Putamen (tissue), 1 donor: ENCODE measurements around the gene ADM5.

Experiments
- DNase-seq: peaks from one replicate; pipeline ENCODE4 v3.0.0-alpha.2; 2016; ENCODE audit warnings: low spot score

Gene ADM5

DNA sequence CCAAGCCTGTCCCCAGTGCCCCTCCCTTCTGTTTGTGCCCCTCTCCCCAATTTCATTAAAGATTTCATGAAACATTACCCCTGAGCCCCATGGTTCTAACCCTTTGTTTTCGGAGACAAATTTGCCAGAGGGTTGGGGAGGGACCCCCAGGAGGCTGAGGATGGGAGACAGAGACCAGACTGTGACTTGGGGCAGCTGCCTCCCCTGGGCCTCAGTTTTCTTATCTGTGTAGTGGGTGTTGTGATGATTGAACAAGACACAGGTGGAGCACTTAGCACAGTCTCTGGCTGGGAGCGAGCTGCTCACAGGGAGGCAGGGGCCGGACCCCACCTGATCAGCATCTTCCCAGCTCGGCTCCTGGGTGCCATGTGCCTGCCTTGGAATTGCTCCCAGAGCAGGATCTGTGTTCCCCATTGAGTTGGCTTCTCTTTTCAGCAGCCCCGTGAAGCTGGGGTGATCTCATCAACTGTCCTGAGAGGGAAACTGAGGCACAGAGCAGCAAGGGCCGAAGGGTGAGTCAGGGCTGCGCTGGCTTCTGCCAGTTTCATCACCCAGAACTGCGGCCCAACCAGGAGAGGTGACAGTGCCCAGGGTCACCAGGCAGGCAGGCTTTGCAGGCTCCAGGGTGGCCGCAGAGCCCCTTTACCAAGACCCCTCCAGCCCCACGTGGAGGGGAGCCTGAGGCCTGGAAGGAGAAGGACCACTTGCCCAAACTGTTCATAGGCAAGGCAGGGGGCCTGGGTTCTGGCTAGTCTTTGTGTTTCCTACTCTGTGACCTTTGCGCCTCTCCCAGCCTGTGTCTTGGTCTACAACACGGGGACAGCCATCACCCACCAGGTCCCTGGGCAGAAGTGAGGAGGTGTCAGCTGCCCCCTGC is 30.6 kb upstream of the ADM5 start:
- DNase-seq, result no peak

DNA sequence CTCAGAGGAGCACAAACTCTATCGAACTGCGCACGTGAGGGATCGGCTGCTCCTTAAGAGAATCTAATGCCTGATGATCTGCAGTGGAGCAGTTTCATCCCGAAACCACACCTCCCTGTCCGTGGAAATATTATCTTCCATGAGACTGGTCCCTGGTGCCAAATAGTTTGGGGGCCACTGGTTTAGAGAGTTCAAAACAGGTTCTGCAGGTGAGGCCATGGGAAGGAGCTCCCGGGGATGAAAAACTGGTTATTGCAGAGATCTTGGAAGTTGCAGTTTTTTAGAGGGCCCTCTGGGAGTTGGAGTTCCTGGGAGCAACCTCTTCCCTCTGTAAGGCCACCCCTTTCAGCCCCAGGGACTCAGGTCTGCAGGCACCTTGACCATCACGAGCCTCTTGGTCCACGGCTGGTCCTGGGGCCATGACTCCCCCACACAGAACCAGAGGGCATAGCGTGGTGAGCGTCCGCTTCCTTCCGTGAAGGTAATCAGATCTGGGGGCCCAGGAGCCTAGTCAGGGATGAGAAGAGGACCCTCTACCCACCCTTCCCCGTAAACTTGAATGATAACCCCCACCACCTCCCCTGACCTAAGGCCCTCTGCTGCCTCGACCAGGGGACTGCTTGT is 28.9 kb upstream of the ADM5 start:
- DNase-seq, result no peak

DNA sequence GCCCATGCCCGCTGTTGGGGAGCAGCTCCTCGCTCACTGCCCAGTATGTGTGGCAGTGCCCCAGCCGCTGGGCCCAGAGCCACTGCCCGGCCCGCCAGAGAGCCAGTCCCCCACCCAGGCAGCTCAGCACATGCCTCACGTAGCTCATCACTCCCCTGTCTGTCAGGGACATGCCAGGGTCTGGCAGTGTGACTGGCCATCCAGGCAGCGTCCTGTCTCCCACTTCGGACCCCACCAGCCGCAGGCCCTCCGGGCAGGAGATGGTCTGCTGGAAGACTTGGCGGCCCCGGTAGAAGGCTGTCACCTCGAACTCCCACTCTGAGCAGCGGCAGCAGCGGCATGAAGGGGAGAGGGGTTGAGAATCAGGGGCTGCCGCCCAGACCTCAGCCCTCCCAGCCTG is 27.4 kb upstream of the ADM5 start:
- no peak for DNase-seq

DNA sequence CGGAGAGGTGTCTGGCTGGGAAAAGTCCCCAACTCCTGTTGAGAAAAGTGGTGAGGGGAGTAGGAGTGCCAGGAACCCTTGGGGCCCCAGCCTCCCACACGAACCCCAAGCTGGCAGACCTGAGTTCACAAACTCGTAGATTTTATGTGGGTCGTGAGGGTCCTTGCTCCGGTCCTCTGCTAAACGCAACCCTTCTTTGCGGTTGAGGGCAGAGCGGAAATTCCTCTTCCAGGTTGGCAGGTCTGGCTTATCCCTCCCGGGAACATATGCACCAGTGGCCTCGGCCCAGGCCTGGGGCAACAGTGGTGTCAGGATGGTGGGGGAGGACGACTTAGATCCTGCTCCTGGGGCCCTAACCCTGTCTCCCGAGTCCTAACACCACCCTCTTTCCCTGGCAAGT is 26.2 kb upstream of the ADM5 start:
- DNase-seq, result no peak

DNA sequence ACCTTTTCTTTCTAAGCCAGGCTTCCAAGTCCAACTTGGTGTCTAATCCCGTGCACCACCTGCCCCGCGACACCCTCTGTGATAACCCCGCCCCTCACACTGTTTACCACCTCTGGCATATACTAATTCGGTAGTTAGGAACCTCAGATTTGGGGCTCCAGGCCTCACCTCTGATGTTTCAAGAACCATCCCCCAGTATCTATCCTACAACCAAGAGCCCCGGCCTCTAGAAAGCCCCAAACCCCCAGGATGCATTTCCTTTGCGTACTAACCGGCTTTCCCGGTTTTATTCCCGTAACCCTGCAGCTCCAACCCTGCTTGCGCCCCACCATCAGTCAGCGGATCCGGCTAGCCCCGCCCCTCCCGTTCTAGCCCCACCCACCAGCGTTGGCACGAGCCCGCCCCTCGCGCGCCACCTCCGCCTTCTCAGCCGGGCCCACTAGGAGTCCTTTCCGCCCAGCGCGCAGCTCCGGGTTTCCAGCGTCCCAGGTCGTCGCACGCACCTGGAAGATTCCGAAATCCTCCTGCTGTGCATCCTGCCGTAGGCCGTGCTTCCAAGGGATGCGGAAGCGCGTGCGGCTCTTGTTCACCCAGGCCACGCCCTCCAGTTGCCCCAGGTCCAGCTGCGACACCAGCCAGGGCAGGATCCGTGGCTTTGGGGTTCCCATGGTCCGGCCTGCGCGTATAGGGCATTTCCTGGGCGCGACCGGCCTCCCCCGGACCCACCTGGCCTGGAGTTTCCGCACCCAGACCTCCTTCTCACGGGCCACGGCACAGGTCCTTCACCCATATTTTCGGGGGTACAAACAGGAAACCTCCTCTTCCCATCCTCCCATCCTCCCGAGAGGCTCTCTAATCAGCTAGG is 25.0 kb upstream of the ADM5 start:
- DNase-seq, result peak; percentile 85

DNA sequence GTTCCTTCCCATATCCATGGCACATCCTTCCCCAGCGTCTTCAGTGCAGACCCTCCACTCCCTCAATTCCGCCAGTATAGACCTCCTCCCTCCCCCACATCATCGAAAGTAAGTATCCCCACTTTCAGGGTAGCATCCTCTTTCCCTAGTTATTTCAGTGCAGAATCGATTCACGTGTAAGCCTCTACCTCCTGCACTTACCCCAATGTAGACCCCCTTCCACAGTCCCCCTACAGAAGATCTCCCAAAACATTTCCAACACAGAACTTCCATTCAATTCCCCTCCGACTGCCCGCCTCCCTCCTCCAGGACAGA is 24.4 kb upstream of the ADM5 start:
- DNase-seq, result no peak

DNA sequence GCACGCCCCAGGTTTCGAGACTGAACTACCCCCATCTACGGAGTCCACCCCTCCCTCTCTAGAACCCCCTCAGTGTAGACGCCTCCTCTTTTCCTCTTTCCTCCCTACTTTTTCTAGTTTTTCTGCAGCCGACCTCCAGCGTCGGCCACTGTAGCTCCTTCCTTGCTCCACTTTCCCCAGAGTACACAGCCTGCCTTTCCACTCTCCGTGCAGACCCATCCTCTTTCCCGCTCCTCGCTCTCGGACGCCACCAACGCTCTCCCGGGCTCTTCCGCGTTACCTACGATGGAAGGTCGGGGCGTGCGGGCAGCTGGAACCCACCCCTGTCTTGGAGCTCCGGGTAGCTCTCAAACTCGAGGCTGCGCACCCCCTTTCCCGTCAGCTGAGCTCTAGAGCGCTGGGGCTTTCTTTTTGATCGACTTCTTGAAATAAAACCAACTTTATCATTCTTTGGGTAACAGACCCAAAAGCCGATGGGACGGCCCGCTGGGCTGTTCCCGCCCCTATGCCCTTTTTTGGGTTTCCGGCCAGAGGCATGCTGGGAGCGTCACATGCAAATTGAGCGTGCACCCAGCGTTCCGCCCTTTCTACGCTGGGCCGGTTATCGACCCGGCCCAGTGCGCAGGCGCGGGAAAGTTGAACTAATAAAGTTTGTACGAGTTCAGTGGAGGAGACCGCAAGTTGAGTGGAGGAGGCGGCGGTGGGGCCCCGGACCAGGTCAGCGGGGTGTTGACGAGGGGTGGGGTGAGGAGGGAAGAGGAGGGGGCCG is 23.9 kb upstream of the ADM5 start, which contains the start of the genes BCL2L12 and IRF3:
TSS of gene BCL2L12 (plus strand) at position 583 of the 769 bp plus-strand sequence. CDS start 760 bp downstream, outside the sequence.
TSS of gene IRF3 (minus strand) at position 507 of the 769 bp plus-strand sequence. CDS start 1,019 bp downstream, outside the sequence.
- DNase-seq, result peak; percentile 94

DNA sequence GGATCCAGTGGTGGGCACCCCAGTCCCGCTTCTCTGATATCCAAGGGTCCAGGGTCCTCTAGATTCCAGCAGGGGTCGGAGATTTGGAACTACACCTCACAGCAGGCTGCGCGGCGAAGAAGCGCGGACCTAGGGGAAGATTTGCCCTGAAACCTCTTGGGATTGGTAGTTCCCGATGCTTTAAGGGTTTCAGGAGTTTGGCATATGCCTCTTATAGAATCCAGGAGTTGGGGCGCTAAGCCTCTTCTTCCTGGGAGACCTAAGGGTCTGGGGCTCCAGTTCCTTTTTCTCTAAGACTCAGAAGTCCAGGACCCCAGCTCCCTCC is 23.3 kb upstream of the ADM5 start:
- DNase-seq, result no peak

DNA sequence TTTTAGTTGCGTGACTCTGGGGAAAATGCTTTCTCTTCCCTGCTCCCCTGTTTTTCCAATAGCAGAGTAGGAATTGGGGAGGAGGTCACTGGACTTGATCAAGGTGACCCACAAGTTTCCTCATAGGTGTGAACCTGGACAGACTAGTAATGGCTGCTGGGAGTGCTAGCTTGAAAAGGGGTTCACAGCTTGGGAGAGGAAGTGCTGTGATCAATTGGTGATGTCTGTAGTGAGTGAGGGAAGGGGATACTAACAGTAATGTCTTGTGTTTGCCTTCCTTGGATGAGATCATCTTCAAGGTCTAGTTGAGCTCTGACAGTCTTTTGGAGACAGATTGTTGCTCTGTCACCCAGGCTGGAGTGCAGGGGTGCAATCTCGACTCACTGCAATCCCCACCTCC is 21.9 kb upstream of the ADM5 start:
- no peak for DNase-seq

DNA sequence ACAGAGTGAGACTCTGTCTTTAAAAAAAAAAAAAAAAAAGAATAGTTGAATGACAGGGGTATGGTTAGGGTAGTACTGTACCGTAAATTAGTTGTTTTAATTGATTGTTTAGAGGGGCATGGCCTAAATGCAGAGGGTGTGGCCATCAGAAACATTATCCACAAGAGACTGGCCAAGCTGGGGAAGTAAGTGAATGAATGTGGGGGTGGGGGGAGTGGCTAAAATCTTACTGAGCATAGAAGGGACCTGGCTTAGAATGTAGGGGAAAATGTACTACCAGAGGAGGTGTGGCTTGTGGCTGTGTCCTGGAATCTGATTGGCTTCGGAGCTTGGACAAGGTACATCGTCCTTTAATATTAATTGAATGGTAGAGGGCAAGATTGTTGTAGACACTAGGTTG is 19.9 kb upstream of the ADM5 start:
- no peak for DNase-seq

DNA sequence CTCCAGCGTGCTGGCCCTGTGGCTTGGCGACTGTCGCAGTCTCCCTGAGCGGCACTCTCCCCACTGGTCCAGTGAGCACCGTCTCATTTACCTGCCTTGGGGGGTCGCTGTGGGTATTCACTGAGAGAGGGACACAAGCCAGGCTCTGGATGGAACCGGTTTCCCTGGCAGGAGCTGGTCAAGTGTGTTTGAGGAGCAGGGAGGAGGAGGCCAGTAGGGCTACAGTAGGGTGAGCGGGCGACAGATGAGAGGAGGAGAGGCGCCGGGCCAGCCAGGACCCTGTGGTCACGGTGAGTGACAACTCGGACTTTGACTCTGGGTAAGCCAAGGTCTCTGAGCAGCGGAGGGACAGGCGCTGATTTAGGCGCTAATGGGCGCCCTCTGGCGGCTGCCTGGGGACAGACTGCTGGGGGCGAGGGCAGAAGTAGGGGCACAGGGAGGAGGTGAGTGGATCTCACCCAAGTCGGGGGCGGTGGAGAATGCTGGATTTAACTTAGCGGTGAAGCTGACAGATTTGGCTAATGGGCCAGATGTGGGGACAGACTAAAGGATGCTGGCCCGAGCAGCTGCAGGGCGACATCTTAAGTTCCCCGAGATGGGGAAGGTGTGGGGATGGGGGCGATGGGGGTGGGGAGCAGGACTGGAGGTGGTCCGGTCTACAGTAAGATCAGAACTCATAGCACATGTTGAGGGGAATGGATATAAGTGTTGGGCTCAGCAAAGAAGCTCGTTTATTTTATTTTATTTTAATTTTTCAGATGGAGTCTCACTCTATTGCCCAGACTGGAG is 17.1 kb upstream of the ADM5 start:
- no peak for DNase-seq

DNA sequence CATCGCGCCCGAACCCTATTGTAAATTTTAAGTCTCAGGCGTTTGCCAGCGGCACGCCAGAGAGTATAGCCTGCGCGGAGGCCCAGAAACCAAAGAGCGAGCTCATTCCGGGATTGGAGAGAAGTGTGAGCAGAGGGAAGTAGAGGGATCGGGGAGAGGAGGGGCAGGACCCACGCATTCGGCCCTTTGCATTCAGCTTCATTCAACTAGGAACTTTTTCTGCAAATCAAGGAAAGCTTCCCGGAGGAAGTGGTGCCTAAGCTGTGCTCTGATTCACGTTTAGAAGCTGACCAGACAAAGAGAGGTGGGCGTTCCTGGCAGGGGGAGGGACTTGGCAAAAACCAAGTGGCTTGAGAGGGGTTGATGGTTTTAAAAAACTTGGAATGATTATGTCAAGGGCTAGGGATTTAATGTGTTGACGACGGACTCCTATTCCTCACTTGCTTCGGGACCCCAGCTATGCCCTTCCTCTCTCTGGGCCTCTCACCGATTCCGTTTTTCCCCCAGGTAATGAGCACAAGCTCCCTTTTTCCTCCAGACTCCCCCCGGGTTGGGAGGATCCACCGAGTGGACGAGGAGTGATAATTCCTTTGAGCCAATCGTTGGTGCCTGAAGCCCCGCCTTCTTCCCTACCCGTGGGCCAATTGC is 13.1 kb upstream of the ADM5 start:
- DNase-seq, result no peak

DNA sequence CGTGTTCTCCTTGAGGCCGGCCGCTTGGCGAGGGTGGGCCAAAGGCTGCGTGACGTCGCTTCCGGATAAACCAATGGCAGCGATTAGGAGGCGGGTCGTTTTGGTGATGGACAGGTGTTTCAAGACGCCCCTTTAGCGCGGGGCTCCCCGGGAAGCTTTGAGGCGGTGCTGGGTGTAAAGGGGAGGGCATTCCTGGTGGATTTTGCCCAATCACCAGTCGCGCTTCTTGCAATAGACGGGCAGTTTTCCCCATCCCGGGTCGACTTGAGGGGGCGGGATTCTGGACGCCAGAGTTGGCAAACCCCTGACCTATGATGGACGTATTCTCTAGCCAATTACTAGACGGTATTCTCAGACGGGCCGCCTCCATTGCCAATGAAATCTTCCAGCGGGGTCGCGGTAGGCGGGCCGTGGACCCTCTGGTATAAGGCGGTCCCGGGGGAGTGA is 12.6 kb upstream of the ADM5 start:
- peak; percentile 100 for DNase-seq

DNA sequence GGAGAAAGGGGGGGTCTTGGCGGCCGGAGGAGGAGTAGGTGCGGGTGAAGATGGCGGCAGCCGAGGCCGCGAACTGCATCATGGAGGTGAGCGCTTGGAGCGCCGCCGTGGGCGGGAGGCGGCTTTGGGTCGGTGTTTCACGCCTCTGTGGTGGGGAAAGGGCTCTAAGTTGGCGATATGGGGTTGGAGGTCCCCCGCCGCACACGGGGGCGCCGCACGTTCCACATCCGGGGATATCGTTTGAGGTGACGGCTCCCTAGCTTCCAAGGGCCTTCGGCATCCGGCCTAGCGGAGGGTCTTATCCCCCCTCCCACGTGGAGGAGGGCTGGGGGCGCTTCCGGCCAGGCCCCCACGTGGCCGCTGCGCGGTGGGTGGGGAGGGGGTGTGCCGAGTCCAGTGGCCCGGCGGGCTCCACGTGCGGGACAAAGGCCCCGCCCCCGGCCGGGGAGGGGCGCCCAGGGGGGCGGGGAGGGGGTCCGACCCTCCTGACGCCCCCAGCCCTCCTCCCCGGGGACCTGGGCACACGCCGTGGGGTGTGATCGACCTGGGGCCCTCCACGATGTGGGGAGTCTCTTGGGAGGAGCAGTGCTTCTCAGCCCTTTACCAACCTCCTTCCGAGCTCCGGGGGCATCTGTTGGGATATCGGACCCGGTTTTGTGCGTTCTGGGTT is 12.0 kb upstream of the ADM5 start, which contains the start of gene PRMT1:
TSS of gene PRMT1 (plus strand) at position 41 of the 670 bp plus-strand sequence. CDS start at position 51, 10 bp downstream.
- no peak for DNase-seq

DNA sequence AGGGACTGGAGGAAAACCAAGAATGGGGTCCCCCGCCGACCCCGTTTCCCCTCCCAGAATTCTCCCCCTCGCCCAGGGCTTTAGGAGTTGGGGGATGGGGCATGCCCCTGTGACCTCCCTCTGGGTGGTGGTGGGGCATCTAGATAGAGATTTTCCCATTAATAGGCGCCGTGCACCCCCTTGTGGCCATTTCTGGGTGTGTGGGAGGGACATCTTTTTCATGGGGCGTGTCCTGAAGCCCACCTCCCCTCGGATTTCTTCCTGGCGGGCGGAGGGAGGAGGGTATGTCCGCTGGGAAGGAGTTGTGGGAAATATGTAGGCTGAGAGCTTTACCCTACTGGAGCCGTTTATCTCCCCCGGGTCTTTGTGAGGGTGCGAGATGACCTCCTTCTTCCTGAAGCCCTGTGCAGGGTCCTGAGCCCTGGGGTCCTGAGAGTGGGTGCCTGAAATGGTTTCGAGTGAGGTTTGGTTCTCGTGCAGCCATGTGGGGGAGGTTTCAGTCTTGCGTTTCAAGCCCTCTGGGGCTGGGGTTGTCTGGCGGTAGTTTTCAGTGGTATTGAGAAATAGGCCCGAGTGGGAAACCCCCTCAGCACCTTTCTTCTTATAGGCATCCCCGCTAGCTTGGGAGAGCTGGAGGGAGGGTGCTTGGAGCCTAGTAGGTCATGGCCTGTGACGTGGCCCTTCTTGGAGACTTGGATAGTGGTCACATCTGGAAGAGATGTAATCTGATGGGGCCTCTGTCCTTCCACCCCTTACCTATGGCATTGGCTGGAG is 11.3 kb upstream of the ADM5 start:
- DNase-seq, result no peak

DNA sequence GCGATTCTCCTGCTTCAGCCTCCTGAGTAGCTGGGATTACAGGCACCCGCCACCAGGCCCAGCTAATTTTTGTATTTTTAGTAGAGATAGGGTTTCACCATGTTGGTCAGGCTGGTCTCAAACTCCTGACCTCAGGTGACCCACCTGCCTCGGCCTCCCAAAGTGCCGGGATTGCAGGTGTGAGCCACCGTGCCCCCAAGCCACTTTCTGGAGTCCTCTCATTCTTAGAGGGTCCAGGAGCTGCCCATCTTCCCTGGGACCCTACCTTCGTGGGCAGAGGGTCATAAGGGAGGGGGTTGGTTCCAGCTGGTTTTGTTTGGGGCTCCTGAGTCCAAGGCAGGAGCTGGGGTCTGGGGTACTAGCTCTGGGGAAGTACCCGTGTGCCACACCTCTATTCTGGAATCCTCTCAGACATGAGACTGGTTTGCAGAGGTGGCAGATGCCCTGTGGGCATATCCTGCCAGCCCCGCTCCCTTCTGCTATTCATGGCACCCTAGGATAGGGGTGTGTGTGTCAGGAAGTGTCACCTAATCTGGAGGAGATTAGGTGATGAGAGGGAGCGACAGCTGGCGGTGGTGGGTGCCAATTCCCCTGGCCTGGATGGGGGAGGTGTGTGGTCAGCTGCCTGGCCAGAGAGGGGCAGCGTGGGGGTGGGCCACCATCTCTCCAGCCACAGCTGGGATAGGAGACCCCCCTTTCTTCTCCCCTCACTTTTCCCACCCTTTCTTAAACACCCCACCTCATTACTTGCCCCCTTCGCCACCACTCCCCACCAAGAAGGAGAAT is 10.2 kb upstream of the ADM5 start:
- DNase-seq, result no peak

DNA sequence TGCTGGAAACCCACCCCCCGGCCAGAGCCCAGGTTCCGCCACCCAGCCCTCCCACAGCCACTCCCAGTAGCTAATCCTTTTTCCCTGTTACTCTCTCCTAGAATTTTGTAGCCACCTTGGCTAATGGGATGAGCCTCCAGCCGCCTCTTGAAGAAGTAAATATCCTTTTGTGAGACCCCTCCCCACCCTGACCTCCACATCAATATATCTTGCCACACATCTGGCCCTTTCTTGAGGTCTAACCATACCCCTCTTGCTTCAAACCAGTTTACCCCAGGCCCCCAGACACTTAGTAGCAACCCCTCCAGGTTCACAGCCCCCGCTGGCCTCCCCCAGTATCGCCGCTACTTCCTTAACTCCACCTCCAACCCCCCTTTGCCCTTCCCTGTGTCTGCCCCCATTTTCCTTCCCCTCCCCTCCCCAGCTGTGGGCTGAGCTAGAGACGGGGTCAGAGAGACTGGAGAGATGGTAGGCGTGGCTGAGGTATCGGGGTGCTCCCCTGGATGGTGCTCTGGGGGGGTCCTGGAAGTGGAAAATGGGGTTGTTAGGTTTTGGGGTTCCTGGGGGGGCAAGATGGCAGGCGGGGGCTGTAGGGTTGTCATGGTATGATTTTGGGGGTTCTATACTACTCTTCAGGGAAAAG is 9.5 kb upstream of the ADM5 start:
- no peak for DNase-seq
